ENCODE data around the gene RACGAP1.

Gene RACGAP1

GRCh38 chr12:49953151-49953550 is 72.1 kb downstream of the RACGAP1 start:
- no peak for DNase-seq

- no peak for DNase-seq
Measured at GRCh38 chr12:49952391-49953055, 72.8 kb downstream of the RACGAP1 start.

GRCh38 chr12:49951411-49952240 is 73.7 kb downstream of the RACGAP1 start:
- no peak for DNase-seq

- DNase-seq = peak; percentile 12
Measured at GRCh38 chr12:49950273-49951251, 74.7 kb downstream of the RACGAP1 start, which contains the start of gene AQP2. Gene AQP2, plus strand, starts transcription at chr12:49950737. Its CDS starts 94 bp downstream, at chr12:49950831.

- DNase-seq = no peak
Measured at GRCh38 chr12:49949866-49950265, 75.4 kb downstream of the RACGAP1 start.

GRCh38 chr12:49948866-49949845 is 76.1 kb downstream of the RACGAP1 start:
- DNase-seq = no peak

GRCh38 chr12:49947593-49948226 is 77.6 kb downstream of the RACGAP1 start:
- DNase-seq = no peak

GRCh38 chr12:49946497-49946896 is 78.8 kb downstream of the RACGAP1 start:
- no peak for DNase-seq

- no peak for DNase-seq
Measured at GRCh38 chr12:49946086-49946485, 79.2 kb downstream of the RACGAP1 start.

- DNase-seq = peak; percentile 44
Measured at GRCh38 chr12:49945394-49946080, 79.8 kb downstream of the RACGAP1 start.

GRCh38 chr12:49944718-49945117 is 80.6 kb downstream of the RACGAP1 start:
- DNase-seq = no peak

- no peak for DNase-seq
Measured at GRCh38 chr12:49944046-49944445, 81.2 kb downstream of the RACGAP1 start.

GRCh38 chr12:49943625-49943960 is 81.7 kb downstream of the RACGAP1 start:
- DNase-seq = no peak

GRCh38 chr12:49942921-49943624 is 82.2 kb downstream of the RACGAP1 start:
- no peak for DNase-seq

GRCh38 chr12:49942512-49942893 is 82.8 kb downstream of the RACGAP1 start:
- no peak for DNase-seq

GRCh38 chr12:49941556-49942511 is 83.5 kb downstream of the RACGAP1 start:
- no peak for DNase-seq

GRCh38 chr12:49939707-49940106 is 85.6 kb downstream of the RACGAP1 start:
- DNase-seq = no peak

GRCh38 chr12:49939307-49939706 is 86.0 kb downstream of the RACGAP1 start:
- no peak for DNase-seq

All from NCI-H146 (cell line).